ENCODE data around the gene ANKS1A.

GRCh38 chr6:34987506-34987905 lies 98.5 kb downstream of the ANKS1A start:
- TF ChIP-seq CTCF (IDR thresholded peaks at IDR 0.05) (no peak), RCOR1 (IDR thresholded peaks at IDR 0.05; ENCODE audit: low read length) (no peak), YY1 (IDR thresholded peaks at IDR 0.05; ENCODE audit: low read depth) (no peak), USF2 (IDR thresholded peaks at IDR 0.05; ENCODE audit: borderline replicate concordance, low read depth, low read length) (no peak), TCF12 (IDR thresholded peaks at IDR 0.05) (no peak), TEAD4 (IDR thresholded peaks at IDR 0.05; ENCODE audit: borderline replicate concordance, insufficient read depth) (no peak), EZH2phosphoT487 (IDR thresholded peaks at IDR 0.05; ENCODE audit: borderline replicate concordance, low read depth) (no peak)
